Right lobe of liver (tissue), 6 donors: ENCODE results near the gene FAM32A. TPM values are rescaled to one million over a fixed set of nuclear protein-coding genes. Genes with fewer than 3 reads are reported as not detected.

Experiments
- ATAC-seq, 4 donors: fragments of 200-7000 bp; cut with Tn5 transposase; one replicate each; pipeline ENCODE4 v1.9.1; 2020; ENCODE audit warnings: mild to moderate bottlenecking in 4 of 4, moderate library complexity in 4 of 4
- DNase-seq, 3 donors: peaks; one replicate each; pipeline ENCODE4 v3.0.0-alpha.2; 2020
- H3K27ac ChIP-seq, 3 donors: fragments of 200-600 bp; one replicate each; pipeline ENCODE4 v1.8.0; 2022
- H3K27me3 ChIP-seq, 2 donors: fragments of 200-600 bp; one replicate each; pipeline ENCODE4 v1.8.0; 2022
- H3K36me3 ChIP-seq, 4 donors: fragments of 200-600 bp; sonication (generic) in 1 of 4; one replicate each; pipeline versions ENCODE4 v1.5.1 to v1.8.0; 2017 to 2022; ENCODE audit warnings: control low read depth in 1 of 4
- H3K4me1 ChIP-seq, 4 donors: fragments of 200-600 bp; sonication (generic) in 1 of 4; one replicate each; pipeline versions ENCODE4 v1.5.1 to v1.8.0; 2017 to 2022; ENCODE audit warnings: control low read depth in 1 of 4
- H3K4me3 ChIP-seq, 3 donors: fragments of 200-600 bp; one replicate each; pipeline ENCODE4 v1.8.0; 2022
- H3K9me3 ChIP-seq, 4 donors: fragments of 200-600 bp; sonication (generic) in 1 of 4; one replicate each; pipeline versions ENCODE4 v1.5.1 to v1.8.0; 2017 to 2022; ENCODE audit warnings: control low read depth in 1 of 4
- POLR2A ChIP-seq: fragments of 450-650 bp; IDR thresholded peaks from one replicate; pipeline ENCODE4 v1.6.1; 2017; ENCODE audit warnings: antibody characterized with exemption, mild to moderate bottlenecking
- WGBS: methylation state at CpG from one replicate; pipeline ENCODE4 v1.1.6; 2018; ENCODE audit warnings: low coverage, low lambda C conversion rate; ENCODE audit not compliant: insufficient coverage; ENCODE audit errors: missing lambda C conversion rate; 5-methylcytosine and 5-hydroxymethylcytosine counted together
- intact Hi-C, 2 donors: fragments of 100-400 bp; cut with DNase I; formaldehyde crosslinking; loops; one replicate each; pipeline versions ENCODE4 v1.11.2 to v1.14.1; 2022
- total RNA-seq, 6 experiments: library from RNA; depleted of rRNA in 2 of 6; stranded (reverse); fragments of >200 nt in 2 of 6; fragmentation: NEBNext Ultra II Directional in 3 of 6; extraction: Animal tissue kit (Norgen Biotek cat#: 25700) in 3 of 6; gene quantifications; one replicate each; pipeline versions ENCODE4 v1.1.0 to v1.2.4, GENCODE V29; 2016 to 2023
- TF ChIP-seq, protein P1 (sequence below), 4 donors: fragments of 200-600 bp in 3 of 4; fragments of 450-650 bp in 1 of 4; IDR thresholded peaks; one replicate each; pipeline versions ENCODE4 v1.5.1 to v1.8.0; 2016 to 2022; ENCODE audit warnings: antibody characterized with exemption in 4 of 4, mild to moderate bottlenecking in 2 of 4
- donor health status: DM: no; HTN: yes; CAD: no.
- donor health status: DM: no; HTN: no; CAD: no.
- donor health status: DM: no; HTN: no; CAD: no.
- donor health status: DM: no; HTN: yes; CAD: no.
- donor health status: DM: no; HTN: yes; CAD: no.

FAM32A gene
- total RNA-seq, 6 experiments from 2014 or later, result 32.1 to 65.8 (median 37.5) TPM

GRCh38 chr19:16197188-16197621, 12.0 kb downstream of the FAM32A start:
- Histone ChIP-seq H3K27ac (peak overlapping the region; percentile 73 to 82 (median 76)), H3K4me1 (peaks cover 0 to 55% (median 25%) of the 10 kb centered on the region in 4 donors), H3K4me3 (peak overlapping the region; percentile 82 to 98 (median 93)), H3K27me3 (no peaks in the 10 kb centered on the region), H3K36me3 (peaks cover 0 to 2% (median 0%) of the 10 kb centered on the region in 4 donors), H3K9me3 (no peaks in the 10 kb centered on the region)
- ATAC-seq (peak in 3 of 4 donors; percentile 2 to 36 (median 29)), DNase-seq (no peak)
- intact Hi-C loops, result no loop called here
- TF ChIP-seq POLR2A, result no peak
- TF ChIP-seq, protein P1, sequence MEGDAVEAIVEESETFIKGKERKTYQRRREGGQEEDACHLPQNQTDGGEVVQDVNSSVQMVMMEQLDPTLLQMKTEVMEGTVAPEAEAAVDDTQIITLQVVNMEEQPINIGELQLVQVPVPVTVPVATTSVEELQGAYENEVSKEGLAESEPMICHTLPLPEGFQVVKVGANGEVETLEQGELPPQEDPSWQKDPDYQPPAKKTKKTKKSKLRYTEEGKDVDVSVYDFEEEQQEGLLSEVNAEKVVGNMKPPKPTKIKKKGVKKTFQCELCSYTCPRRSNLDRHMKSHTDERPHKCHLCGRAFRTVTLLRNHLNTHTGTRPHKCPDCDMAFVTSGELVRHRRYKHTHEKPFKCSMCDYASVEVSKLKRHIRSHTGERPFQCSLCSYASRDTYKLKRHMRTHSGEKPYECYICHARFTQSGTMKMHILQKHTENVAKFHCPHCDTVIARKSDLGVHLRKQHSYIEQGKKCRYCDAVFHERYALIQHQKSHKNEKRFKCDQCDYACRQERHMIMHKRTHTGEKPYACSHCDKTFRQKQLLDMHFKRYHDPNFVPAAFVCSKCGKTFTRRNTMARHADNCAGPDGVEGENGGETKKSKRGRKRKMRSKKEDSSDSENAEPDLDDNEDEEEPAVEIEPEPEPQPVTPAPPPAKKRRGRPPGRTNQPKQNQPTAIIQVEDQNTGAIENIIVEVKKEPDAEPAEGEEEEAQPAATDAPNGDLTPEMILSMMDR (IDR thresholded peaks at IDR 0.05), result no peak
- 13% methylated on average over 2 of the region's 2 CpGs for WGBS

DNA sequence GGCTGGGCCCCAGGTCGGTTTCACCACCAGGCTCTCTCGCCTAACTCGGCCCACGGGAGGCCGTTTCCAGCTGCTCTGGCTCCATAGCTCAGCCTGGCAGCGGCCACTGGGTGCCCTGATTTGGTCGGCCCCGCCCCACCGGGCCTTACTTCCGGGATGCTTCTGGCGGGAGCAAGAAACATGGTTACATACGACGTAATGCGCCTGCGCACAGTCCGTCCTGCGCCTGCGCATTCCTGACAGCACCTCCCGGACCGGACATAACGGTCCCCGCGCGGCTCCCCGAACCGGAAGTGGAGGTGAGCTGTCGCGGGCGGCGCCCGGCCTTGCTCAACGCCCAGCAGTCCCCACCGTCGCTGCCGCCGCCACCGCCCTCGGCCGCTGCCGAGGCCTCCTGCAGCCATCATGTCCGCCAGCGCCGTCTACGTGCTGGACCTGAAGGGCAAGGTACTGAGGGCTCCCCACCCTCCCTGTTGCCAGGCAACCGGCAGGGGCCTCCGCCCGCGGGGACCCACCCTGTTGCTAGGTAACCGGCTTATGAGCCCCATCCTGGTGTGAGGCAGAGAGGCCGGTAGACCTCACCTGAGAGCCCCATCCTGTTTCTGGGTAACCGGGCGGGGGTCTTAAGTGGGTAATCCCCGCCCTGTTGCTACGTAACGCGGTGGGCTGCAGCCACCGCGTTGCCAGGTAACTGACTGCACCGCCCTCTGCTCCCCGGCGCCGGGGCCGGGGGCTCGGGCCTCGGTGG, 12.6 kb downstream of the FAM32A start, which contains the start of gene AP1M1:
TSS of gene AP1M1 (plus strand) at position 290 of the 748 bp plus-strand sequence. CDS start at position 406, 116 bp downstream.
- ATAC-seq (peak; percentile 71 to 81 (median 80)), DNase-seq (peak; percentile 97 to 99 (median 99))
- TF ChIP-seq, protein P1 (IDR thresholded peaks at IDR 0.05), result no peak
- peak; percentile 71 for TF ChIP-seq POLR2A
- H3K27me3 ChIP-seq, result no peaks in the 10 kb centered on the region
- H3K9me3 ChIP-seq, result no peaks in the 10 kb centered on the region
- H3K4me1 ChIP-seq, result peaks cover 0 to 61% (median 27%) of the 10 kb centered on the region in 4 donors
- peak within 1 kb of the TSS; percentile 73 to 82 (median 76) for H3K27ac ChIP-seq
- peak within 1 kb of the TSS; percentile 82 to 98 (median 93) for H3K4me3 ChIP-seq
- no peaks in the 10 kb centered on the region for H3K36me3 ChIP-seq
- intact Hi-C loops, result no loop called here
- WGBS, result 0% methylated on average over 21 of the region's 65 CpGs

- H3K4me3 ChIP-seq, result peak overlapping the region; percentile 82 to 98 (median 93)
Measured at GRCh38 chr19:16198370-16198651, 13.1 kb downstream of the FAM32A start.

DNA sequence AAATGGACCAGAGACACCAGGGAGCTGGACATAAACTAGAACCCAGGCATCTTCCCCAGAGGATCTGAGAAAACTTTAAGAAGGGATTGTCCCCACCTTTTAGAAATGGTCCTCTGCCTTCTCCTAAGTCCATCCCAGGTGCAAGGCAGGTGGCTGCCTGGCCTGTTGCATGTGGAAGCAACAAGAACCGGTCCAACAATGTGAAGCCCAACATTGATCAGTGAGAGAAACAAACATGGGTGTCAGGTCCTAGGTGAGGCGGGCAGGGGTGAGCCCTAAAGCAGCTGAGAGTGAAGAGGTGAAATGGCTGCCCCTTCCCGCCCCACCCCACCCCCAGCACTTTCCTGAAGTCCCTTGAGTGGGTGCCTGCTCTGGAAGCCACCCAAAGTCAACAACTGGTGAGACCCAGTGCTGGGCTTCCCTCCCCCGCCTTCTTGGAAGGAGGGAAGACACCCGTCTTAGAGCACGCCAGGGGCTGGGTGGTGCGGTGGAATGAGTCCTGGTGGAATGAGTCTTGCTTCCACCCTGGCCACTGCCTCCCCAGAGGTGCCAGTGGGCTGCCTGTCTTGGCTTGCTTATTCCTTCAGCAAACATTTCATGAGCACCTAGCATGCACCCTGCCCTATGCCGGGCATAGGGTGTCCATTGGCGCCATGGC, 14.2 kb downstream of the FAM32A start:
- DNase-seq, result peak in 1 of 3 donors; percentile 68

More at GRCh38 chr19:16198370-16198651, 13.1 kb downstream of the FAM32A start:
- ATAC-seq, result peak in 3 of 4 donors; percentile 9 to 18 (median 11)
- peak in 1 of 3 donors; percentile 73 for DNase-seq
- Histone ChIP-seq H3K27ac (peak overlapping the region; percentile 73 to 82 (median 76)), H3K27me3 (no peaks in the 10 kb centered on the region), H3K36me3 (peaks cover 0 to 2% (median 1%) of the 10 kb centered on the region in 4 donors), H3K4me1 (peaks cover 0 to 66% (median 30%) of the 10 kb centered on the region in 4 donors), H3K9me3 (no peaks in the 10 kb centered on the region)
- no peak for TF ChIP-seq POLR2A
- TF ChIP-seq, protein P1 (IDR thresholded peaks at IDR 0.05), result no peak
- intact Hi-C loops, result no loop called here
- WGBS, result 0% methylated on average over 1 of the region's 18 CpGs

More for the DNA sequence above, 14.2 kb downstream of the FAM32A start:
- TF ChIP-seq POLR2A, result no peak
- TF ChIP-seq, protein P1 (IDR thresholded peaks at IDR 0.05), result no peak
- intact Hi-C loops, result no loop called here
- peak in 3 of 4 donors; percentile 2 to 13 (median 4) for ATAC-seq
- Histone ChIP-seq H3K4me3 (peak overlapping the region in 2 of 3 donors; percentile 82 to 98), H3K4me1 (peaks cover 0 to 77% (median 35%) of the 10 kb centered on the region in 4 donors), H3K27me3 (no peaks in the 10 kb centered on the region), H3K36me3 (peaks cover 0 to 8% (median 4%) of the 10 kb centered on the region in 4 donors), H3K9me3 (no peaks in the 10 kb centered on the region), H3K27ac (peak overlapping the region in 2 of 3 donors; percentile 76 to 82)
- WGBS, result 71% methylated on average over 2 of the region's 9 CpGs
